AG09309 (cell line): ENCODE measurements around the gene PARD3.
"Not testable (repeated sequence)": the region's sequence is repeated elsewhere in the genome, so short reads cannot be mapped to it uniquely, and the experiment has no call there.

ENCODE experiments used
- DNase-seq: peaks from one replicate; pipeline ENCODE4 v3.0.0-alpha.2; 2010; ENCODE audit warnings: low read depth
- H3K4me3 ChIP-seq: 2 replicates; pipeline ENCODE4 v1.5.1; 2011; ENCODE audit warnings: mild to moderate bottlenecking, low read depth, low read length, moderate library complexity; ENCODE audit not compliant: control insufficient read depth
- CTCF ChIP-seq: IDR thresholded peaks from 2 replicates; pipeline ENCODE4 v1.5.1; 2011; ENCODE audit warnings: mild to moderate bottlenecking, low read depth, low read length, inconsistent platforms; ENCODE audit not compliant: insufficient read depth, control insufficient read depth; ENCODE audit errors: missing control alignments

Gene PARD3

DNA sequence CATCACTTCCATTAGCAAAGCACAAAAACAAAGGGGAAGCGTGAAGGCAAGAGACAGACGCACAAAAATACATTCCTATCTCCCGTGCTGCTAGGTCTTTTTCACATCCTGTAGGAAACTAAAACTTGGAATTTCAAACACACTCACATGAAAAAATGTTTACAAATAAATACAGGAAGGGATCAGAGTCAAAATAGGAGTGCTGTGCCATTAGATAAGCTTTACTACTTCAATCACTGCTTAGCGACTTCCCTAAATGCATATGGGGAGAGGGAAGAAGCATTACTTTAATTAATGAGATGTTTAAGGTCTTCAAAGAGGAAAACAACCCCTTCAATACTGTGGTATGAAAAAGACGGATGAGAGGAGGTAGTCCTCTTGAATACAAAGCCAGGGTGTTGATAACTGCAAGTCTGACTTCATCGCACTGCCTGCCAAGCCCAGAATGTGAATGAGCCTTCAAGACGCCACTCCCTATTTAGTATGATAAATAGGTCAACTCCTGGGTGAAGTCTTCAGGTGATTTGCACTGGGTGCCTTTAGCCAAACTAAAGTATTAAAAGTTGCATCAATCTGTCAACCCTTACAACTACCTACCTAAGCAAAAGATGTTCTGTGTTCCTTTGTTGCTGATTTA, 13.9 kb downstream of the PARD3 start:
- H3K4me3 ChIP-seq = no peak overlapping the region
- DNase-seq = no peak
- no peak for TF ChIP-seq CTCF

GRCh38 chr10:34800624-34801023, 14.5 kb downstream of the PARD3 start:
- no peak for TF ChIP-seq CTCF
- DNase-seq = no peak
- H3K4me3 ChIP-seq = no peak overlapping the region

GRCh38 chr10:34798654-34799053, 16.4 kb downstream of the PARD3 start:
- H3K4me3 ChIP-seq = no peak overlapping the region
- TF ChIP-seq CTCF = no peak
- DNase-seq = no peak

DNA sequence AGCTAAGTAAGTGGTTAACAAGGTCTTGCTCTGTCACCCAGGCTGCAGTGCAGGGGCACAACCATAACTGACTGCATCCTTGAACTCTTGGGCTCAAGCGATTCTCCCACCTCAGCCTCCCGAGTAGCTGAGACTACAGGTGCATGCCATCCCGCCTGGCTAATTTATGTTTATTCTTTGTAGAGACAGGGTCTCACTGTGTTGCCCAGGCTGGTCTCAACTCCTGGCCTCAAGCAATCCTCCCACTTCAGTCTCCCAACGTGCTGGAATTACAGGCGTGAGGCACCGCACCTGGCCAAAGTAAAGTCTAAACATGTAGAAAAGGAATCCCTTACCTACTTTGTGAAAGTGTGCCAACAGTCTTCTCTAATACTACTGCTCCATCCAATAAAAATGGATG, 17.9 kb downstream of the PARD3 start:
- no peak for TF ChIP-seq CTCF
- no peak for DNase-seq
- H3K4me3 ChIP-seq = no peak overlapping the region

DNA sequence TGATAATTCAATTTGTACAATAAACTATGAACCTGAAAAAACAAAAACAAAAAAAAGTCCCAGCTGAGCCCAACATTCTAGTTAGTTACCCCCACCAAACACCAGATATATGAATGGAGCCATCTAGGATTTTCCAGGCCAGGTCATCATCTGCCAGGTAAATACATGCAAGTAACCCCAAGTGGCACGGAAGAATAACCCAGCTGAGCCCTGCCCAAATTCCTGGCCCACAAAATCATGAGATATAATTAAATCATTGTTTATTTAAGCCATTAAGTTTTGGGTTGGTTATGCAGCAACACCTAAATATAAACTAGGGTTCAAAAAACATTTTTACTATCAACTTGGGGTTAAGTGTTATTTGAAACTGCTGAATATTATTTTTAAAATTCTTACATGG, 19.0 kb downstream of the PARD3 start:
- no peak overlapping the region for H3K4me3 ChIP-seq
- DNase-seq = no peak
- no peak for TF ChIP-seq CTCF

GRCh38 chr10:34795334-34795733, 19.8 kb downstream of the PARD3 start:
- no peak for TF ChIP-seq CTCF
- DNase-seq = no peak
- H3K4me3 ChIP-seq = no peak overlapping the region

DNA sequence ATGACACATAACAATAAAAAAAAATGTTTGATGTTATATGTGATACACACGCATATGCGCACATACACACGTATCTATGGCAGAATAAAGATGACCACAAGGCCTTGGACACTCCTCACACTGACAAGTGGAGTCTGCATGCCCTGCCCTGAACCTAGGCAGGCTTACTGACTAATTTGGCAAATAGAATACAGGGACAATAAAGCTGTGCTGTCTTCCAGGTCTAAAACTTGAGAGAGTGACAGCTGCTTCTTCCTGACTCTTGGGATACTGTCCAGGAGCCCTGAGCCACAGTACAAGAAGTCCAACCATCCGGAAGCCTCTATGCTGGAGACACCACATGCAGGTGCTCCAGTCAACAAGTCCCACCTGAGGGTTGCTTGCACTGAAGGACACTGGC, 20.3 kb downstream of the PARD3 start:
- no peak for DNase-seq
- no peak for TF ChIP-seq CTCF
- H3K4me3 ChIP-seq = no peak overlapping the region

DNA sequence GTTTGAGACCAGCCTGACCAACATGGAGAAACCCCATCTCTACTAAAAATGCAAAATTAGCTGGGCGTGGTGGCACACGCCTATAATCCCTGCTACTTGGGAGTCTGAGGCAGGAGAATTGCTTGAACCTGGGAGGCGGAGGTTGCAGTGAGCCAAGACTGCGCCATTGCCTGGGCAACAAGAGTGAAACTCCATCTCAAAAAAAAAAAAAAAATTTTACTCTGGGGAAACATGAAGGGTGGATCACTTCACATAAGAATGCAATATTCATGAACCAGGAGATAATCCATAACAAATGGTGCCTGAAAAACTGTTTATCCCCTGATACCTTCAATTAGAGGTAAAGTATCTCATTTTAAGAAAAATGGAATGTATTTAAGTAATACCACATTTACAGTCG, 21.5 kb downstream of the PARD3 start:
- not testable (repeated sequence) for H3K4me3 ChIP-seq, DNase-seq
